ENCODE measurements around the gene KCNK7.

Gene KCNK7

DNA sequence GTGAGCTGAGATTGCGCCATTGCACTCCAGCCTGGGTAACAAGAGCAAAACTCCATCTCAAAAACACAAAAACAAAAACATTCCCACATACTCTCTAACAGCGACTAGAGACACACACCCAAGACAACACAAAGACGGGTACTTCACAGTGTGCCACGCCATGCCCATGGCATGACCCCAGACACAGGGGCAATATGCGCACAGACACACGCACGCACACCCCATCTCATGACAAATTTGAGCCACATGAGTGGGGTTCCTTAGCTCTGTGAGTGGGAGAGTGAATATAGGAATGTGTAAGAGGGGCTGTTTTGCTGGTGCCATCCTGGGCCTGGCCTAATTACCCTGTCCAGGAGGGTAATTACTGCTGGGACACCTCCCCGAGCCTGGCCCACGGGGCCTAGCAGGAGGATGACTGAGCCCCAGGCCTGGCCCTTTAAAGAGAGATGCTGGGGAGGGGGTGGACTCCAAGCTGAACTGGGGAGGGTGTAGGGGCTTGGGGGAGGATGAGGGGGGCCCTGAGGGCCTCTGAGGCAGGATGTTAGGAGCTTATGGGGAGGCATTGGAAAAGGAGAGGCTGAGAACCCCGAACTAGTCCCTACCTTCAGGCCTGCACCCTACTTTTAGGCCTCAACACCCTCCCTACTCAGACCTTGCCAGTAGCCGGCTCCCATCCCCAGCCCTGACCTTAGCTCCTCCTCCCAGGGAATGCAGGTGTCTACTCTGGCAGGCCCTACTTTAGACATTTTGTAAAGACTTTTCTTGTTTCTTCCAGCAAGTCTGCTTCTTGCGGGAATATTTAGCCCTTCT is 38.9 kb downstream of the KCNK7 start:
- peaks cover 5% of the 10 kb centered on the region for H3K36me3 ChIP-seq (ENCODE audit: control insufficient read depth, insufficient read depth, low read length, severe bottlenecking)
- no peaks in the 10 kb centered on the region for H3K9me3 ChIP-seq (ENCODE audit: control insufficient read depth, low read length)
- peaks cover 46% of the 10 kb centered on the region for H3K4me1 ChIP-seq (ENCODE audit: control insufficient read depth, insufficient read depth, low read length)
- peak overlapping the region; percentile 80 for H3K4me3 ChIP-seq (ENCODE audit: low read length)
- DNase-seq (ENCODE audit: low read depth): no peak
- H3K9ac ChIP-seq (ENCODE audit: low read length): peak overlapping the region; percentile 86
- no peaks in the 10 kb centered on the region for H3K27me3 ChIP-seq (replicated peaks; ENCODE audit: control insufficient read depth, insufficient read depth, low read length)

DNA sequence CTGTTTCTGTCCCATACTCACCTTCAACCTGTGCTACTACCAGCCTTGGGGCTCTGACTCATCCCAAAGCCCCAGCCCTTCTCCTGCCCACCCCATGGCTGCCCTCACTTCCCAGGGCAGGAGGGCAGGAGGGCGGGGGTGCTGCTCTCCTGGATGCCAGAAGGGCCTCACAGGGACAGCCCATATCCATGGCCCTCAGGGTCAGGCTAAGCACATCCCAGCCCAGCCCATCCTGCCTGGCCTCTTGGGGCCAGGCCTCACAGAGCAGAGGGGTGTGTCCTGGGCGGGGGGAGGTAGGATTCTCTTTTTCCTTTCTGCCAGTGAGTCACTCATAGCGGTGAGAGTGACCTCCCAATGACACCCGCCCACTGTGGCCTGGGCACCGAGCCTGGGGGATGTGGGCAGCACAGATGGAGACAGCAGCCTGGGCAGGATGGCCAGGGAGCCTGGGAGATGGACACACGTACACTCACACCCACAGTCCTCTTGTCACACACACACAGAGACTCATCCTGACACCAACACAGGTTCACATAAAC is 39.8 kb downstream of the KCNK7 start:
- Histone ChIP-seq H3K4me1 (ENCODE audit: control insufficient read depth, insufficient read depth, low read length) (peaks cover 43% of the 10 kb centered on the region), H3K9me3 (ENCODE audit: control insufficient read depth, low read length) (no peaks in the 10 kb centered on the region), H3K27me3 (replicated peaks; ENCODE audit: control insufficient read depth, insufficient read depth, low read length) (no peaks in the 10 kb centered on the region), H3K4me3 (ENCODE audit: low read length) (peak overlapping the region; percentile 20), H3K36me3 (ENCODE audit: control insufficient read depth, insufficient read depth, low read length, severe bottlenecking) (peaks cover 9% of the 10 kb centered on the region), H3K9ac (ENCODE audit: low read length) (no peak overlapping the region)
- peak; percentile 84 for DNase-seq (ENCODE audit: low read depth)

DNA sequence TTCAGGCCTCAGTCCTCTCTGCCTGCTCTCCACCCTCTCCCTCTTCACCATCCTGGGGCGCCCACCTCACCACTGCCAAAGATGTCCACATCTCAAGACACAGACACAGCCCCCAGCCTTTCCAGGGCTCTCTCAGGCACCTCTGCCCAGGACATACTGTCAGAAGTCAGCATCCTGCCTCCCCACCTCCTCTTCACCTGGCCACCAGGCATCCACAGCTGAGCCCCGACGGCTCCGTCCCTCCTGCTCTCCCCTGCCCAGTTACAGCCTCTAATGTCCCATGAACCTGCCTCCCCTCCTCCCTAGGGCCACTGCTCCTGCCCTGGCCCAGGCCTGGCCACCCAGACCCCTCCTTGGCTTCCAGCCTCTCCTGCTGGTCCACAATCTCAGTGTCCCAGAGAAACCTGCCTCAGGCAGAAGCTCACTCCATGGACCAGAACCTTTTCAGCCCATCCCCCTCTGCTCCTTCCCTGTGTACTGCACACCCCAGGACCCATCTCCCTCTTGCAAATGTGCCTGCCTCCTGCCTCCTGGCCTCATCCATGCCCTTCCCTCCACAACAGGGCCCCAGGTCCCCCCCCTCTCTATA is 40.7 kb downstream of the KCNK7 start:
- Histone ChIP-seq H3K9ac (ENCODE audit: low read length) (peak overlapping the region; percentile 37), H3K9me3 (ENCODE audit: control insufficient read depth, low read length) (no peaks in the 10 kb centered on the region), H3K36me3 (ENCODE audit: control insufficient read depth, insufficient read depth, low read length, severe bottlenecking) (peaks cover 9% of the 10 kb centered on the region), H3K4me1 (ENCODE audit: control insufficient read depth, insufficient read depth, low read length) (peaks cover 35% of the 10 kb centered on the region), H3K27me3 (replicated peaks; ENCODE audit: control insufficient read depth, insufficient read depth, low read length) (no peaks in the 10 kb centered on the region), H3K4me3 (ENCODE audit: low read length) (no peak overlapping the region)
- no peak for DNase-seq (ENCODE audit: low read depth)

DNA sequence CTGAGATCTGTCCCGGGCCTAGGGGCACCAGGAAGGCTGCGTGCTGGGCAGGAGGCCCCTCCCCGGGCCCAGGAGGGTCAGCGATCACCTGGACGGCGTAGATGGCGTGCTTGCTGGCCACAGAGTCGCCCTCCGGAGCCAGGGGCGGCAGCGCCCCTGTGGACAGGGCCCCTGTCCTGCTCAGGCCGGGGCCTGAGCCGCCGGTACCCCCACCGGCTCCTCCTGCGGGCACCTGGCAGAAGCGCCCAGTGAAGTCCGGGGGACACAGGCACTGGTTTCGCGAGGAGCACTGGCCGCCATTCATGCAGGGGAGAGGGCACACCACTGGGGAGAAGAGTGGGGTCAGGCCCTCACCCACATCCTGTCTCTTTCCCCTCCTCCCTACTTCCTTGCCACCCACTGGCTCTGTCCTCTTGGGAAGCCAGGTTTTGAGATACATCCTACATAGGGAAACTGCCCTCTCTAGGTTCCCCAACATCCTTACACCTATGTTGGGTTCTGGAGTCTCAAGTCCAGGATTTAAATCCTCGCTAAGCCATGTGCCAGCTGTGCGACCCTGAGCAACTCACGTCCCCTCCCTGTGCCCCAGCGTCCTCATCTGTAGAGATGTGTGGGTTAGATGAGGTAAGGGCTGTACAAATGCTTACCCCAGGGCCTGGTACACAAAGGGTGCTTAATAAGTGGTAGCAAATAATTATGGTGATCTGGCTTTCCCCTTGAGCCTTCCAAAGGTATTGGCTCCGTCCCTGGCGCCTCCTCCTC is 41.4 kb downstream of the KCNK7 start:
- H3K4me1 ChIP-seq (ENCODE audit: control insufficient read depth, insufficient read depth, low read length): peaks cover 28% of the 10 kb centered on the region
- no peak for DNase-seq (ENCODE audit: low read depth)
- H3K4me3 ChIP-seq (ENCODE audit: low read length): no peak overlapping the region
- H3K9me3 ChIP-seq (ENCODE audit: control insufficient read depth, low read length): no peaks in the 10 kb centered on the region
- no peak overlapping the region for H3K9ac ChIP-seq (ENCODE audit: low read length)
- no peaks in the 10 kb centered on the region for H3K27me3 ChIP-seq (replicated peaks; ENCODE audit: control insufficient read depth, insufficient read depth, low read length)
- peaks cover 9% of the 10 kb centered on the region for H3K36me3 ChIP-seq (ENCODE audit: control insufficient read depth, insufficient read depth, low read length, severe bottlenecking)

DNA sequence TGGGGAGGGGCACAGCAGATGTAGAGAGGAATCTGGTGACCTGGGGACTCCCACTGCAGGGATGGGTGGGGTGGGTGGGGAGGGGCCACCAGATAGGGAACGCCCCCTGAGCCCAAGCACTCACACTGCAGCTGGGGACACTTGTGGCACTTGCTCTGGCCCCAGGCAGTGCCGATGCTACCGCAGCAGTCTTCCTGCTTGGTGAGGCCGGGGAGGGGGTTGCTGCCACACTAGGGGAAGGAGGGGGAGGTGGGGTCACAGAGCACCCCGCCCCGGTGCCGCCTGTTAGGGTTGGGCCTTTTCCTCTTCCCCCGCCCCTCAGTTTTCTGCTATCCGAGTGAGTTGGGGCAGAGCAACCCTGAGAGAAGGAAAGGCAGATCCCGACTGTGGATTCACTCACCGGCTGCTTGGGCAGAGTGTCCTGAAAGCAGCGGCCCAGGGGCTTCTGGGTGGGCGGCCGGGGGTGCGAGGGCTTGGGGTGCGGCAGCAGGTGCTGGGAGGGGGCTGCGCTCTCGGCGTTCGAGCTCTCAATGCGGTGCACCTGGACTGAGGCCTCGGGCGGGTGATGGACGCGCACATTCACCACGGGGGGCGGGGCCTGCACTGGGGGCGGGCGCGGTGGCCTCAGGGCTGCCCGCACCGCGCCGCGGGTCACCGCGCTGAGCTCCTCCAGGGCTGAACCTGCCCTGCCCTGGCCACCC is 42.1 kb downstream of the KCNK7 start:
- no peak for DNase-seq (ENCODE audit: low read depth)
- H3K9ac ChIP-seq (ENCODE audit: low read length): no peak overlapping the region
- H3K4me3 ChIP-seq (ENCODE audit: low read length): no peak overlapping the region
- peaks cover 16% of the 10 kb centered on the region for H3K36me3 ChIP-seq (ENCODE audit: control insufficient read depth, insufficient read depth, low read length, severe bottlenecking)
- H3K9me3 ChIP-seq (ENCODE audit: control insufficient read depth, low read length): no peaks in the 10 kb centered on the region
- H3K27me3 ChIP-seq (replicated peaks; ENCODE audit: control insufficient read depth, insufficient read depth, low read length): no peaks in the 10 kb centered on the region
- peaks cover 21% of the 10 kb centered on the region for H3K4me1 ChIP-seq (ENCODE audit: control insufficient read depth, insufficient read depth, low read length)

DNA sequence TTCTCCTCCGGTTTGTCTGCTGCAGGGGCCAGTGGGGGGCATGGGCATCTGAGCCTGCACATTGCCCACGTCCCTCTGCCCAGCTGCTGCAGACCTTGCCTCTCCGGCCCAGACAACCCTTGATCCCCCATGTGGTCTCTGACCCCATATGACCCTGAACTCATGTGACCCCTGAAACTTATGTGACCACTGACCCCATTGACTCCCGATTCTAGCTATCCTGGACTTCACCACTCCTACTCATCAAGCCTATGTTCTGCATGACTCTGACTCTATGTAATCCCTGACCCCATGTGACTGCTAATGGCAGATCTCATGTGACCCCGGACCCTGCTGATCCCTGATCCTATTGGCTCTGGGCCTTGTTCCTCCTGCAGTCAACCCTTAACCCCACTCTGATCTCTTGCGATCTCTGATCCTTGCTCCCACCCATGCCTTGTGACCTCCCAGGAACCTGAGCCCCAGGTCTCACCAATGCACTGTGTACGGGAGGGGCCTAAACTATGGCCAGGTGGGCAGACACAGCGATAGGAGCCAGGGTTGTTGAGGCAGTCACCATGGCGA is 43.1 kb downstream of the KCNK7 start:
- Histone ChIP-seq H3K36me3 (ENCODE audit: control insufficient read depth, insufficient read depth, low read length, severe bottlenecking) (peaks cover 17% of the 10 kb centered on the region), H3K4me3 (ENCODE audit: low read length) (no peak overlapping the region), H3K27me3 (replicated peaks; ENCODE audit: control insufficient read depth, insufficient read depth, low read length) (no peaks in the 10 kb centered on the region), H3K9ac (ENCODE audit: low read length) (no peak overlapping the region), H3K9me3 (ENCODE audit: control insufficient read depth, low read length) (no peaks in the 10 kb centered on the region), H3K4me1 (ENCODE audit: control insufficient read depth, insufficient read depth, low read length) (peaks cover 21% of the 10 kb centered on the region)
- DNase-seq (ENCODE audit: low read depth): no peak

DNA sequence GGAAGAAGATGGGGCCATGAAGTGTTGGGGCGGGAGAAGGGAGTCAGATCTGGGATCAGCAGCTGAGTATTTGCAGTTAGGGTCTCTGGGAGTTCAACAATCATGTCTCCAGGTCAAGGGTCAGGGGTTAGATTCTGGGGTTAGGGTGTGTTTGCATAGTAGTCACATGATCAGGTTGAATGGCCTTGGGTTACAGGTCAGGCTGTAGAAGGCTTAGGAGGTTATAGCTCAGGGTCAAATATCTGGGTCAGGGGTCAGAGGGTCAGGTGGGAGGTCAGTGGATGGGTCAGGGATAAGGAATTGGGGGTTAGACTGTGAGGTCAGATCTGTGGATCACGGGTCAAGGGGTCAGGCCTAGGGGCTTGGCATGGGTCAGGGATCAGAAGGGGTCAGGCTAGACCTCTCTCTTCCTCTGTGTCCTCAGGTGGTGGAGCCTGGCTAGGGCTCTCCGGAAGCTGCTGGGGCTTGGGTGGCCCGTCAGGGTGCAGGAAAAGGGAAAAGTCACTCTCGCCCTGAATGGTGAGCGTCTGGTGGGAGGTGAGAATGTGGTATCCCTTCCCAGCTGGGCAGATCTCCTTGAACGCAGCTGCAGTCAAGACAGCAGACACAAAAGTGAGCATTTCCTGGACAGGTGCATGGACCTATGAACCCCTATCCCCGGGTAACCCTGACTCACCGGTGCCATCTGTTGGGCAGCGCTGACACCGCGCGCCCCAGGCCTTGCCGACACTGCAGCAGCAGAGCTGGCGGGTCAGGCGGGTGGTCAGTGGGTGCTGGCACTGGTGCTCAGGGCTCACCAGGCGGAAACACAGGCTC is 43.8 kb downstream of the KCNK7 start:
- peak; percentile 52 for DNase-seq (ENCODE audit: low read depth)

DNA sequence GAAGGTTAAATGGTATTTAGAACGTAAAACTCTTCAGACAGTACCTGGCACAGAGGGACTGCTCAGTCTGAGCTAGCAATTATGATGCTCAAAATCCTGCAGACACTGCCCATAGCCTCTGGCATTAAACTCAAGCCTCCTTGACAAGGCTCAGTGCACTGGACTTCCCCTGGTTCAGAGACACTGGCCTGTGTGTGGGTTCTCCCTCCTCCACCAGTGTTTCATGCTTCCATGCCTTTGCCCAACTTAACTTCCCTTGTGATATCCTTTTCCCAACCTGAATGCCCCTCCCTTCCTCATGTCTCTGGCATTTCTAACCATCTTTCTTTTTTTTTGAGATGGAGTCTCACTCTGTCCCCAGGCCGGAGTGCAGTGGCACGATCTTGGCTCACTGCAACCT is 46.5 kb downstream of the KCNK7 start:
- Histone ChIP-seq H3K9me3 (ENCODE audit: control insufficient read depth, low read length) (no peaks in the 10 kb centered on the region), H3K4me1 (ENCODE audit: control insufficient read depth, insufficient read depth, low read length) (no peaks in the 10 kb centered on the region), H3K36me3 (ENCODE audit: control insufficient read depth, insufficient read depth, low read length, severe bottlenecking) (peaks cover 17% of the 10 kb centered on the region), H3K9ac (ENCODE audit: low read length) (no peak overlapping the region), H3K27me3 (replicated peaks; ENCODE audit: control insufficient read depth, insufficient read depth, low read length) (no peaks in the 10 kb centered on the region), H3K4me3 (ENCODE audit: low read length) (no peak overlapping the region)
- DNase-seq (ENCODE audit: low read depth): no peak

More for the DNA sequence above, 43.8 kb downstream of the KCNK7 start:
- no peaks in the 10 kb centered on the region for H3K27me3 ChIP-seq (replicated peaks; ENCODE audit: control insufficient read depth, insufficient read depth, low read length)
- H3K9ac ChIP-seq (ENCODE audit: low read length): no peak overlapping the region
- no peak overlapping the region for H3K4me3 ChIP-seq (ENCODE audit: low read length)
- peaks cover 17% of the 10 kb centered on the region for H3K36me3 ChIP-seq (ENCODE audit: control insufficient read depth, insufficient read depth, low read length, severe bottlenecking)
- peaks cover 15% of the 10 kb centered on the region for H3K4me1 ChIP-seq (ENCODE audit: control insufficient read depth, insufficient read depth, low read length)
- no peaks in the 10 kb centered on the region for H3K9me3 ChIP-seq (ENCODE audit: control insufficient read depth, low read length)

DNA sequence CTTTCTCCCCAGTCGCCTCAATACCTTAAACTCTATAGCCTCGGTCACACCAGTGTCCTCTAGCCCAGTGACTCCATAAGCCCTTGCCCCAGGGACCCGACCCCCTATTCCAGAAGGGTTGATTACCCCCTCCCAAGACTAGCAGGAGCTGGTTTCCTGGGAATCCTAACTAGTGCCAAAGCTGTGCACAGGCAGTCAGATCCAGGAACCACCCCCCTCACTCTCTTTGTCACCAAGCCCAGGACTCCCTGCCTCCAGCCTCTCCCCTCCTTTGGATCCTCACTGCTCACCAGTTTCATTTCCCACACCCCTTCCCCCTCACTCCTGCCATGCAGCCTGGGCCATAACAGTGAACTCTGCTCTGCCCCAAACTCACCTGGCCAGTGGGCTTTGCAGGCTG is 47.2 kb downstream of the KCNK7 start:
- DNase-seq (ENCODE audit: low read depth): no peak
- no peak overlapping the region for H3K9ac ChIP-seq (ENCODE audit: low read length)
- no peak overlapping the region for H3K4me3 ChIP-seq (ENCODE audit: low read length)
- H3K27me3 ChIP-seq (replicated peaks; ENCODE audit: control insufficient read depth, insufficient read depth, low read length): no peaks in the 10 kb centered on the region
- peaks cover 17% of the 10 kb centered on the region for H3K36me3 ChIP-seq (ENCODE audit: control insufficient read depth, insufficient read depth, low read length, severe bottlenecking)
- H3K9me3 ChIP-seq (ENCODE audit: control insufficient read depth, low read length): no peaks in the 10 kb centered on the region
- H3K4me1 ChIP-seq (ENCODE audit: control insufficient read depth, insufficient read depth, low read length): no peaks in the 10 kb centered on the region

DNA sequence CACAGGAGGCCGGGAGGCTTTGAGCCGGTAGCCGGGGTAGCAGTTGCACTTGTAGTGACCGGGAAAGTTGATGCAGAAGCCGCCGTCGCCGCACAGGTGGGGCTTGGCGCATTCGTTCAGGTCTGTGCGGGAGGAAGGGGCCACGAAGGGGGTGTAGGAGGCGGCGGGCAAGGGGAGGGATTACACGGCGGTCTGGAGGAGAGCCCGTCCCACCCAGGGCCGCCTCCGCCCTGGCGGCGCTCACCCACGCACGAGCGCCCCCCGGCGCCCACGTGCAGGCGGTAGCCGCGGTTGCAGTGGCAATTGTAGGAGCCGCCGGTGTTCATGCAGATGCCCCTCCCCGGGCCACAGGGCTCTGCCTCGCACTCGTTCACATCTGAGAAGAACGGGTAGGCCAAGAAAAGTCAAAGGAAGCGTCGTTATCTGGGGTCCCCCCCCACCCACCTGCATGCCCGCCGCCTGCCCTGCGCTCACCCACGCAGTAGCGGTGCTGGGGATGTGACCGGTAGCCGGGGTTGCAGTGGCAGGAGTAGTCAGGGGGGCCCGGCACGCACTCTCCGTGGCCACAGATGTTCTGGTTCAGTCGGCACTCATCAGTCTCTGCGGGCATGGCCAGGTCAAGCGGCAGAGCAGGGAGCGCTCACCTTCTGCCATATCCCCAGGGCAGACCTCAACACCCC is 48.0 kb downstream of the KCNK7 start:
- Histone ChIP-seq H3K9me3 (ENCODE audit: control insufficient read depth, low read length) (no peaks in the 10 kb centered on the region), H3K4me1 (ENCODE audit: control insufficient read depth, insufficient read depth, low read length) (no peaks in the 10 kb centered on the region), H3K4me3 (ENCODE audit: low read length) (no peak overlapping the region), H3K27me3 (replicated peaks; ENCODE audit: control insufficient read depth, insufficient read depth, low read length) (no peaks in the 10 kb centered on the region), H3K9ac (ENCODE audit: low read length) (no peak overlapping the region), H3K36me3 (ENCODE audit: control insufficient read depth, insufficient read depth, low read length, severe bottlenecking) (peaks cover 20% of the 10 kb centered on the region)
- no peak for DNase-seq (ENCODE audit: low read depth)
